Measurements from ENCODE around the gene TMEM106C. TPM values are rescaled to one million over a fixed set of nuclear protein-coding genes. Genes with fewer than 3 reads are reported as not detected.
"Not testable (repeated sequence)": the region's sequence is repeated elsewhere in the genome, so short reads cannot be mapped to it uniquely, and the experiment has no call there.

Gene TMEM106C
- total RNA-seq, 6 experiments from 2014 or later: 87.8 to 123 (median 107) TPM

DNA sequence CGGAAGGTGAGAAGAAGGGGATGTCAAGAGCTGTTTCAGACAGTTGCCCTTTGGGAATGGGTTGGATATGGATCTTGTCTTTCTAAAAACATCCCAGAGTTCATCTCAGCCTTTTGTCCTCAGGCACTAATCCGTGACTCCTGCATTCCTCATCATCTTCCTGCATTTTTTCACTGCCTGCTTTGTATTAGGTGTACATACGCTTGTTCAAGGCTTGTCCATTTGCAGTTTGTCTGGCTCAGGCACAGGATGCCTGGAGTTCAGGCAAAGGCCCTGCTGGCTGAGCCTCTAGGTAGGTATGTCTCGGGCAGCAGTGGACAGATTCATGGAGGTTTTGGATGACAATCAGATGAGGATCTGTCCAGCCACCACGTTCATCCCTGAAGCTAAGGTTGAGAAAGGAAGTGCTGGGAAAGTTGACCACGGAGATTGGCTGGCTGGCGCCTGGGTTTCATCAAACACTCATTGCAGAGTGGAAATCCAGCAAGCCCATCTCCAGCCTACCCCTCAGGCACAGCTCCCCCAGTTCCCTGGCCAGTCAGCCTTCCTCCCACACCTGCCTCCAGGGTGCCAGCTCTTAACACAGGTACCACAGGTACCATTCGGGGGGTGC, 12.4 kb upstream of the TMEM106C start:
- H3K27ac Mint-ChIP-seq: no peak overlapping the region
- no peaks in the 10 kb centered on the region for H3K36me3 Mint-ChIP-seq (ENCODE audit: low read depth)
- no peaks in the 10 kb centered on the region for H3K9me3 Mint-ChIP-seq
- no peak for TF ChIP-seq CTCF (IDR thresholded peaks at IDR 0.05)
- H3K4me3 Mint-ChIP-seq: no peak overlapping the region
- H3K4me1 Mint-ChIP-seq (ENCODE audit: low read depth): peaks cover 61% of the 10 kb centered on the region
- H3K27me3 Mint-ChIP-seq (ENCODE audit: insufficient read depth): peaks cover 7% of the 10 kb centered on the region
- DNase-seq: peak; percentile 37

DNA sequence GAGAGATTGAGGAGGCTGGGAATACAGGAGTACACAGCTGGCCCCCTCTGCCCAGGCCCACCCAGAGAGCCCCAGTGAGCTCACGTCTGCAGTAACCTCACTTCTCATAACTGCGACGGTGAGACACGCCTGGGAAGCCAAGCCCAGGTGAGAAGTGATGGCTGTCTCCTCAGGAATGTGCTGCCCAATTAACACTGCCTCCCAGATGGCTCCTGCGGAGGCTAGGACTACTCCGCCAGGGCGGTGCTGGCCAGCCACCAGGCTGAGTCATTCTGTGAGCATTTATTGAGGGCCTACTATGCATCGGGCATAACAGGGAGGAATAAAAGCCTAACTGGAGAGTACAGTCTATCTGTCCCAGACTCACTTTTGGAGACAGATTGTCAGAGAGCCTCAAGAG, 9.3 kb upstream of the TMEM106C start:
- no peak for TF ChIP-seq CTCF (IDR thresholded peaks at IDR 0.05)
- DNase-seq: peak; percentile 14
- Mint-ChIP-seq H3K4me1 (ENCODE audit: low read depth) (peaks cover 49% of the 10 kb centered on the region), H3K9me3 (0 out of 2 replicates have a peak, but pooled peaks cover 4% of the 10 kb centered on the region), H3K36me3 (ENCODE audit: low read depth) (no peaks in the 10 kb centered on the region), H3K27ac (peak overlapping the region; percentile 22; the same call in 1 of the 2 replicates), H3K4me3 (no peak overlapping the region), H3K27me3 (ENCODE audit: insufficient read depth) (peaks cover 11% of the 10 kb centered on the region)

GRCh38 chr12:47954467-47955045, 8.8 kb upstream of the TMEM106C start:
- H3K4me3 Mint-ChIP-seq: no peak overlapping the region

GRCh38 chr12:47955059-47955458, 8.3 kb upstream of the TMEM106C start:
- Mint-ChIP-seq H3K36me3 (ENCODE audit: low read depth) (no peaks in the 10 kb centered on the region), H3K27me3 (ENCODE audit: insufficient read depth) (peaks cover 11% of the 10 kb centered on the region), H3K27ac (no peak overlapping the region), H3K4me1 (ENCODE audit: low read depth) (peaks cover 39% of the 10 kb centered on the region), H3K4me3 (no peak overlapping the region), H3K9me3 (0 out of 2 replicates have a peak, but pooled peaks cover 4% of the 10 kb centered on the region)
- DNase-seq: no peak
- TF ChIP-seq CTCF (IDR thresholded peaks at IDR 0.05): no peak

More at GRCh38 chr12:47954467-47955045, 8.8 kb upstream of the TMEM106C start:
- H3K9me3 Mint-ChIP-seq: 0 out of 2 replicates have a peak, but pooled peaks cover 4% of the 10 kb centered on the region
- DNase-seq: peak; percentile 31
- no peaks in the 10 kb centered on the region for H3K36me3 Mint-ChIP-seq (ENCODE audit: low read depth)
- H3K27ac Mint-ChIP-seq: no peak overlapping the region
- TF ChIP-seq CTCF (IDR thresholded peaks at IDR 0.05): no peak
- peaks cover 11% of the 10 kb centered on the region for H3K27me3 Mint-ChIP-seq (ENCODE audit: insufficient read depth)
- peaks cover 44% of the 10 kb centered on the region for H3K4me1 Mint-ChIP-seq (ENCODE audit: low read depth)

DNA sequence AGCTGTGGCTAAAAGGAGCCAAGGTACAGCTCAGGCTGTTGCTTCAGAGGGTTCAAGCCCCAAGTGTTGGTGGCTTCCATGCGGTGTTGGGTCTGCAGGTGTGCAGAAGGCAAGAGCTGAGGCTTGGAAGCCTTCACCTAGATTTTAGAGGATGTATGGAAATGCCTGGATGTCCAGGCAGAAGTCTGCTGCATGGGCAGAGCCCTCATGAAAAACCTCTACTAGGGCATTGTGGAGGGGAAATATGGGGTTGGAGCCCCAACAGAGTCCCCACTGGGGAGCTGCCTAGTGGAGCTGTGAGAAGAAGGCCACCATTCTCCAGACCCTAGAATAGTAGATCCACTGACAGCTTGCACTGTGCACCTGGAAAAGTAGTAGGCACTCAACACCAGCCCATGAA, 5.7 kb upstream of the TMEM106C start:
- H3K9me3 Mint-ChIP-seq; H3K27ac Mint-ChIP-seq; H3K36me3 Mint-ChIP-seq (ENCODE audit: low read depth); H3K4me3 Mint-ChIP-seq; DNase-seq: not testable (repeated sequence)
- H3K27me3 Mint-ChIP-seq (ENCODE audit: insufficient read depth): peaks cover 19% of the 10 kb centered on the region
- H3K4me1 Mint-ChIP-seq (ENCODE audit: low read depth): peaks cover 25% of the 10 kb centered on the region

DNA sequence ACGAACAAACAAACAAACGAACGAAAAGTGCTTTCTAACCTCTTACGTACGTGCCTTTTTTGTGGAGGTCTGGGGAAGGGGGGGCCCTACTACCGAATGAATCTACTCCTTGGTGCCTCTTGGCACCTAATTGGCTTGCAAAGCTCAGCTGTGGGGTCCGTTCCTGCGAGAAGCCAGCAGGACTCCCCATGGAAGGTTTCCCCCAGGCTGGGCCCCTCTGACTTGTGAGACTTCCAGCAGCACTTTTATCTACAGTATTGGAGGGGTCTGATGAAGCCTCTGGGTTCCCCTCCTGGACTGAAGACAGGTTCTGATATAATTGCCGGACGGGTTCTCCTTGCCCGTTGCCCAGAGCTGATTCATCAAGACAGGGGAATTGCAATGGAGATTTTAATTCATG, 1.2 kb upstream of the TMEM106C start:
- Mint-ChIP-seq H3K27me3 (ENCODE audit: insufficient read depth) (peaks cover 8% of the 10 kb centered on the region), H3K36me3 (ENCODE audit: low read depth) (peaks cover 16% of the 10 kb centered on the region), H3K4me1 (ENCODE audit: low read depth) (peaks cover 46% of the 10 kb centered on the region), H3K4me3 (no peak overlapping the region), H3K9me3 (0 out of 2 replicates have a peak, but pooled peaks cover 4% of the 10 kb centered on the region), H3K27ac (no peak overlapping the region)
- no peak for DNase-seq
- no peak for TF ChIP-seq CTCF (IDR thresholded peaks at IDR 0.05)

All from HFFc6 (cell line).